Hepatocyte (in vitro differentiated cells): Measurements from ENCODE around the gene FOLR1. TPM values are rescaled to one million over a fixed set of nuclear protein-coding genes. Genes with fewer than 3 reads are reported as not detected.

ENCODE experiments used
- DNase-seq: peaks from one replicate; pipeline ENCODE4 v3.0.0-alpha.2; 2016; ENCODE audit warnings: low spot score
- H2AFZ ChIP-seq: fragments of 200-600 bp; sonication (generic); 2 replicates; pipeline ENCODE4 v1.6.0; 2016; ENCODE audit warnings: antibody characterized with exemption, mild to moderate bottlenecking
- H3K27ac ChIP-seq: fragments of 200-600 bp; sonication (generic); 2 replicates; pipeline ENCODE4 v1.5.1; 2016; ENCODE audit warnings: mild to moderate bottlenecking
- H3K27me3 ChIP-seq: fragments of 200-600 bp; sonication (generic); 2 replicates; pipeline ENCODE4 v1.6.1; 2016
- H3K36me3 ChIP-seq: fragments of 200-600 bp; sonication (generic); replicated peaks from 2 replicates; pipeline ENCODE4 v1.5.1; 2016; ENCODE audit warnings: low read depth; ENCODE audit not compliant: insufficient read depth
- H3K4me1 ChIP-seq: fragments of 200-600 bp; sonication (generic); 2 replicates; pipeline ENCODE4 v1.5.1; 2016; ENCODE audit warnings: mild to moderate bottlenecking, moderate library complexity; ENCODE audit not compliant: insufficient read depth
- H3K4me2 ChIP-seq: fragments of 200-600 bp; sonication (generic); 2 replicates; pipeline ENCODE4 v1.6.0; 2016
- H3K4me3 ChIP-seq: fragments of 200-600 bp; sonication (generic); 2 replicates; pipeline ENCODE4 v1.5.1; 2016; ENCODE audit warnings: mild to moderate bottlenecking
- H3K79me2 ChIP-seq: fragments of 200-600 bp; sonication (generic); 2 replicates; pipeline ENCODE4 v1.6.0; 2017; ENCODE audit warnings: mild to moderate bottlenecking
- H3K9me2 ChIP-seq: fragments of 200-600 bp; sonication (generic); replicated peaks from 2 replicates; pipeline ENCODE4 v1.6.0; 2017; ENCODE audit warnings: mild to moderate bottlenecking; ENCODE audit not compliant: insufficient read depth
- H3K9me3 ChIP-seq: fragments of 200-600 bp; sonication (generic); 2 replicates; pipeline ENCODE4 v1.5.1; 2016; ENCODE audit warnings: low read depth, mild to moderate bottlenecking
- H4K20me1 ChIP-seq: fragments of 200-600 bp; sonication (generic); 2 replicates; pipeline ENCODE4 v1.6.0; 2016; ENCODE audit warnings: mild to moderate bottlenecking; ENCODE audit not compliant: insufficient read depth, poor library complexity, severe bottlenecking
- CTCF ChIP-seq: fragments of 200-600 bp; sonication (generic); IDR thresholded peaks from 2 replicates; pipeline ENCODE4 v1.5.1; 2016; ENCODE audit warnings: antibody characterized with exemption, mild to moderate bottlenecking; ENCODE audit not compliant: poor library complexity
- EZH2 ChIP-seq: fragments of 200-600 bp; sonication (generic); IDR thresholded peaks from 2 replicates; pipeline ENCODE4 v1.6.1; 2016; ENCODE audit warnings: antibody characterized with exemption, mild to moderate bottlenecking, borderline replicate concordance
- EZH2phosphoT487 ChIP-seq: fragments of 200-600 bp; sonication (generic); IDR thresholded peaks from one replicate; pipeline ENCODE4 v1.6.1; 2018; ENCODE audit warnings: antibody characterized with exemption, mild to moderate bottlenecking, low read depth, moderate library complexity; ENCODE audit not compliant: unreplicated experiment, severe bottlenecking
- WGBS: methylation state at CpG from one replicate; pipeline ENCODE4 v1.1.6; 2016; ENCODE audit warnings: low lambda C conversion rate; ENCODE audit errors: missing lambda C conversion rate; 5-methylcytosine and 5-hydroxymethylcytosine counted together
- polyA plus RNA-seq: library from polyadenylated mRNA; unstranded; fragments of >200 nt; fragmentation: Nextera tagmentation; extraction: Ambion mirVana; gene quantifications from 2 replicates; pipeline ENCODE4 v1.2.1, GENCODE V29; 2016
- total RNA-seq: library from RNA; depleted of rRNA; stranded (reverse); fragments of >200 nt; gene quantifications from 2 replicates; pipeline ENCODE4 v1.2.3, GENCODE V29; 2014

The FOLR1 gene
- total and polyA plus RNA-seq, 2 experiments from 2014 or later: 13.4 to 19.9 TPM

- peaks cover 37% of the 10 kb centered on the region for H3K79me2 ChIP-seq
- peak; percentile 2 for DNase-seq
- no peak overlapping the region for H3K4me3 ChIP-seq
- no peaks in the 10 kb centered on the region for H3K36me3 ChIP-seq
- H3K4me2 ChIP-seq: peak overlapping the region; percentile 83
- no peak overlapping the region for H2AFZ ChIP-seq
- H3K27me3 ChIP-seq: no peaks in the 10 kb centered on the region
- TF ChIP-seq CTCF (no peak), EZH2 (no peak), EZH2phosphoT487 (no peak)
- 91% methylated on average over 5 of the region's 5 CpGs for WGBS
- no peak overlapping the region for H3K27ac ChIP-seq
- peaks cover 20% of the 10 kb centered on the region for H3K4me1 ChIP-seq
- peaks cover 37% of the 10 kb centered on the region for H4K20me1 ChIP-seq
- H3K9me3 ChIP-seq: no peaks in the 10 kb centered on the region
- no peaks in the 10 kb centered on the region for H3K9me2 ChIP-seq
Observed at GRCh38 chr11:72226701-72227100, 34.8 kb downstream of the FOLR1 start.

GRCh38 chr11:72227316-72228228, 35.6 kb downstream of the FOLR1 start:
- no peaks in the 10 kb centered on the region for H3K9me2 ChIP-seq
- no peaks in the 10 kb centered on the region for H3K9me3 ChIP-seq
- no peak overlapping the region for H3K27ac ChIP-seq
- peaks cover 37% of the 10 kb centered on the region for H3K79me2 ChIP-seq
- TF ChIP-seq EZH2phosphoT487 (no peak), EZH2 (no peak), CTCF (no peak)
- 90% methylated on average over 14 of the region's 14 CpGs for WGBS
- no peaks in the 10 kb centered on the region for H3K27me3 ChIP-seq
- no peak overlapping the region for H3K4me3 ChIP-seq
- no peak overlapping the region for H3K4me2 ChIP-seq
- DNase-seq: peak; percentile 5
- peaks cover 14% of the 10 kb centered on the region for H3K4me1 ChIP-seq
- no peaks in the 10 kb centered on the region for H3K36me3 ChIP-seq
- H4K20me1 ChIP-seq: peaks cover 37% of the 10 kb centered on the region
- H2AFZ ChIP-seq: no peak overlapping the region

GRCh38 chr11:72228229-72228843, 36.4 kb downstream of the FOLR1 start:
- no peak overlapping the region for H3K4me2 ChIP-seq
- H3K4me1 ChIP-seq: peaks cover 11% of the 10 kb centered on the region
- no peaks in the 10 kb centered on the region for H3K9me2 ChIP-seq
- 94% methylated on average over 15 of the region's 16 CpGs for WGBS
- peaks cover 37% of the 10 kb centered on the region for H4K20me1 ChIP-seq
- H3K36me3 ChIP-seq: no peaks in the 10 kb centered on the region
- H3K79me2 ChIP-seq: peaks cover 37% of the 10 kb centered on the region
- no peaks in the 10 kb centered on the region for H3K9me3 ChIP-seq
- no peaks in the 10 kb centered on the region for H3K27me3 ChIP-seq
- DNase-seq: peak; percentile 11
- H2AFZ ChIP-seq: no peak overlapping the region
- H3K4me3 ChIP-seq: no peak overlapping the region
- H3K27ac ChIP-seq: no peak overlapping the region
- TF ChIP-seq EZH2 (no peak), CTCF (no peak), EZH2phosphoT487 (no peak)
